Neural cell (in vitro differentiated cells): Measurements from ENCODE around the gene CTBP2. TPM values are rescaled to one million over a fixed set of nuclear protein-coding genes. Genes with fewer than 3 reads are reported as not detected.

Experiments used
- H2AFZ ChIP-seq: fragments of 200-600, 300-800 bp; sonication (generic), shearing (Covaris generic); 2 replicates; pipeline ENCODE4 v1.6.0; 2014; ENCODE audit warnings: low read depth, mild to moderate bottlenecking, antibody characterized with exemption, low read length, moderate library complexity
- H3F3A ChIP-seq: fragments of 200-600 bp; shearing (Covaris generic); 2 replicates; pipeline ENCODE4 v1.6.1; 2016; ENCODE audit warnings: mild to moderate bottlenecking, moderate library complexity, mixed read lengths, antibody characterized with exemption, low read length; ENCODE audit not compliant: insufficient read depth, poor library complexity, severe bottlenecking
- H3K27ac ChIP-seq: fragments of 200-600, 300-800 bp; sonication (generic), shearing (Covaris generic); 2 replicates; pipeline ENCODE4 v1.5.1; 2014; ENCODE audit warnings: mild to moderate bottlenecking, low read length, moderate library complexity
- H3K27me3 ChIP-seq: fragments of 300-800, 200-600 bp; sonication (generic), shearing (Covaris generic); 2 replicates; pipeline ENCODE4 v1.6.0; 2014; ENCODE audit warnings: mild to moderate bottlenecking, low read depth, low read length, moderate library complexity; ENCODE audit not compliant: insufficient read depth
- H3K36me3 ChIP-seq: fragments of 300-800, 200-600 bp; sonication (generic), shearing (Covaris generic); 2 replicates; pipeline ENCODE4 v1.5.1; 2014; ENCODE audit warnings: mild to moderate bottlenecking, antibody characterized with exemption, low read length, moderate library complexity; ENCODE audit not compliant: insufficient read depth
- H3K4me2 ChIP-seq: fragments of 300-800, 200-600 bp; sonication (generic), shearing (Covaris generic); 2 replicates; pipeline ENCODE4 v1.6.0; 2014; ENCODE audit warnings: mild to moderate bottlenecking, low read length
- H3K4me3 ChIP-seq: fragments of 300-800, 200-600 bp; sonication (generic), shearing (Covaris generic); 2 replicates; pipeline ENCODE4 v1.5.1; 2014; ENCODE audit warnings: mild to moderate bottlenecking, low read length, moderate library complexity
- H3K79me2 ChIP-seq: fragments of 200-600 bp; shearing (Covaris generic); replicated peaks from 2 replicates; pipeline ENCODE4 v1.6.0; 2014; ENCODE audit warnings: mild to moderate bottlenecking, low read length, moderate library complexity; ENCODE audit not compliant: insufficient read depth
- H3K9ac ChIP-seq: fragments of 300-800, 200-600 bp; sonication (generic), shearing (Covaris generic); 2 replicates; pipeline ENCODE4 v1.6.1; 2016; ENCODE audit warnings: mild to moderate bottlenecking, low read length, mixed read lengths
- H3K9me2 ChIP-seq: fragments of 200-600 bp; shearing (Covaris generic); 2 replicates; pipeline ENCODE4 v1.6.1; 2016; ENCODE audit warnings: mild to moderate bottlenecking, low read length, mixed read lengths; ENCODE audit not compliant: insufficient read depth
- H3K9me3 ChIP-seq: fragments of 200-600, 300-800 bp; sonication (generic), shearing (Covaris generic); 2 replicates; pipeline ENCODE4 v1.6.1; 2016; ENCODE audit warnings: mild to moderate bottlenecking, mixed run types, low read length, moderate library complexity, mixed read lengths
- H4K20me1 ChIP-seq: fragments of 200-600 bp; shearing (Covaris generic); 2 replicates; pipeline ENCODE4 v1.6.1; 2016; ENCODE audit warnings: mild to moderate bottlenecking, mixed run types; ENCODE audit not compliant: insufficient read depth
- EP300 ChIP-seq: fragments of 450-650 bp; conservative IDR thresholded peaks from 2 replicates; pipeline ENCODE4 v1.6.1; 2014; ENCODE audit warnings: antibody characterized with exemption, mild to moderate bottlenecking, moderate library complexity; ENCODE audit not compliant: poor library complexity, severe bottlenecking
- polyA plus RNA-seq: library from polyadenylated mRNA; depleted of rRNA; stranded (reverse); fragments of >200 nt; gene quantifications from 2 replicates; pipeline ENCODE4 v1.2.3, GENCODE V29; 2014
- TF ChIP-seq, protein P1 (sequence below): IDR thresholded peaks from 2 replicates; pipeline ENCODE4 v1.6.1; 2012; ENCODE audit warnings: borderline replicate concordance
- TF ChIP-seq, protein P2 (sequence below): fragments of 450-650 bp; IDR thresholded peaks from 2 replicates; pipeline ENCODE4 v1.5.1; 2014; ENCODE audit warnings: antibody characterized with exemption, mild to moderate bottlenecking, moderate library complexity; ENCODE audit not compliant: poor library complexity, severe bottlenecking

Gene CTBP2
- polyA plus RNA-seq, 1 donor from 2014 or later: 59.5 TPM

DNA sequence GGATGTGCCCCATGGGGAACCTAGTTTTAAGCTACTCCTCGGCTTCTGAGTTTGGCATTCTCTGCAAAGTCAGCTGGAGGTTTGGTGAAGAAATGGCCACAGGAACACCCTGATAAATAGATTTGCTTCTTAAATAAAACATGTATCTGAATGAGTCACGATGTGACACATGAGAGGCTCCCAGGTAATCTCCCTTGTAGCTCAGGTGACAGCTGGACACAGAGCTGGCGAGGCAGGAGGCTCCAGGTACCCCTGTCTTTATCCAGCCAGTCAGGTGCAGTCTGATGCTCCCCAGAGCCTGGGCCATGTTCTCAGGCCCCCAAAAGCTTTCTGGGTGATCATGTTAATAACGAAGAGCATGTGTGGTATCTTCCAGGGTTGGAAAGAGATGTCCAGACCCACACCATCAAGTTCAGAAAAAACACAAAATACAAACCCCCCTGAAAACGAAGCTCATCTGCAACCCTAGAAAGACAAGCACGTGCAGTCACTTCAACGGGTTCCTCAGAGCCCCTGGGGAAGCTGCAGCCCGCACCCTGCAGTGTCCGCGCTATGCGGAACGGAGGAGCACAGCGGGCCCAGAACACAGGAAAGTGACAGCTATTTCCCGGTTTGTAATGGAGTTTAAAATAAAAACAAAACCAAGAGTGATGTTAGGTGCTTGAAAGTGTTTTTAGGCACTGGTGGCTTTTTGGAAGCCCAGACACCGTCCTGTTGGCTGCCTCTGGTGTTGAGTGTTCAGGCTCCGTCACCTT, 149.0 kb downstream of the CTBP2 start:
- peaks cover 5% of the 10 kb centered on the region for H3K79me2 ChIP-seq

DNA sequence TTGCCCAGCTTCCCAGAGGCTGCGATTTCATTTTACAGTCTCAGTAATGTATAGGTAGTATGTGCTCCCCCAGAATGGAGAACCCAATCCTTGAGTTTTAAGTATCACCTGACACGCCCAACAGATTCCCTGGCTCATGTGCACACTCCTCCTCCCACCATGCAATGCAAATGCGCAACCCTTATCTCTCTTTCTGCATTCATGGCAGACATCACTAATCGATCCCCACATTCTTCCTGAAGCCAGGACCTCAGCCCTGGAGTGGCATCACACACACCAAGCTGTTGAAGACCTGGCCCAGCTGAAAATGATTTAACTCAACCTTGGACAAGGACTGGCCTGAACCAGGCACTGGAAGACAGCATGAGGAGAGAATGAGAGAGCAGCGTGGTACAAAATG, 150.0 kb downstream of the CTBP2 start:
- Histone ChIP-seq H3F3A (no peaks in the 10 kb centered on the region), H3K79me2 (peaks cover 5% of the 10 kb centered on the region), H3K27me3 (no peaks in the 10 kb centered on the region), H4K20me1 (no peaks in the 10 kb centered on the region), H3K4me3 (no peak overlapping the region), H3K36me3 (no peaks in the 10 kb centered on the region), H3K4me2 (no peak overlapping the region), H3K27ac (no peak overlapping the region), H3K9me3 (no peaks in the 10 kb centered on the region), H3K9ac (no peak overlapping the region), H2AFZ (no peak overlapping the region), H3K9me2 (no peaks in the 10 kb centered on the region)
- TF ChIP-seq, protein P1, sequence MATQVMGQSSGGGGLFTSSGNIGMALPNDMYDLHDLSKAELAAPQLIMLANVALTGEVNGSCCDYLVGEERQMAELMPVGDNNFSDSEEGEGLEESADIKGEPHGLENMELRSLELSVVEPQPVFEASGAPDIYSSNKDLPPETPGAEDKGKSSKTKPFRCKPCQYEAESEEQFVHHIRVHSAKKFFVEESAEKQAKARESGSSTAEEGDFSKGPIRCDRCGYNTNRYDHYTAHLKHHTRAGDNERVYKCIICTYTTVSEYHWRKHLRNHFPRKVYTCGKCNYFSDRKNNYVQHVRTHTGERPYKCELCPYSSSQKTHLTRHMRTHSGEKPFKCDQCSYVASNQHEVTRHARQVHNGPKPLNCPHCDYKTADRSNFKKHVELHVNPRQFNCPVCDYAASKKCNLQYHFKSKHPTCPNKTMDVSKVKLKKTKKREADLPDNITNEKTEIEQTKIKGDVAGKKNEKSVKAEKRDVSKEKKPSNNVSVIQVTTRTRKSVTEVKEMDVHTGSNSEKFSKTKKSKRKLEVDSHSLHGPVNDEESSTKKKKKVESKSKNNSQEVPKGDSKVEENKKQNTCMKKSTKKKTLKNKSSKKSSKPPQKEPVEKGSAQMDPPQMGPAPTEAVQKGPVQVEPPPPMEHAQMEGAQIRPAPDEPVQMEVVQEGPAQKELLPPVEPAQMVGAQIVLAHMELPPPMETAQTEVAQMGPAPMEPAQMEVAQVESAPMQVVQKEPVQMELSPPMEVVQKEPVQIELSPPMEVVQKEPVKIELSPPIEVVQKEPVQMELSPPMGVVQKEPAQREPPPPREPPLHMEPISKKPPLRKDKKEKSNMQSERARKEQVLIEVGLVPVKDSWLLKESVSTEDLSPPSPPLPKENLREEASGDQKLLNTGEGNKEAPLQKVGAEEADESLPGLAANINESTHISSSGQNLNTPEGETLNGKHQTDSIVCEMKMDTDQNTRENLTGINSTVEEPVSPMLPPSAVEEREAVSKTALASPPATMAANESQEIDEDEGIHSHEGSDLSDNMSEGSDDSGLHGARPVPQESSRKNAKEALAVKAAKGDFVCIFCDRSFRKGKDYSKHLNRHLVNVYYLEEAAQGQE: no peak
- TF ChIP-seq, protein P2, sequence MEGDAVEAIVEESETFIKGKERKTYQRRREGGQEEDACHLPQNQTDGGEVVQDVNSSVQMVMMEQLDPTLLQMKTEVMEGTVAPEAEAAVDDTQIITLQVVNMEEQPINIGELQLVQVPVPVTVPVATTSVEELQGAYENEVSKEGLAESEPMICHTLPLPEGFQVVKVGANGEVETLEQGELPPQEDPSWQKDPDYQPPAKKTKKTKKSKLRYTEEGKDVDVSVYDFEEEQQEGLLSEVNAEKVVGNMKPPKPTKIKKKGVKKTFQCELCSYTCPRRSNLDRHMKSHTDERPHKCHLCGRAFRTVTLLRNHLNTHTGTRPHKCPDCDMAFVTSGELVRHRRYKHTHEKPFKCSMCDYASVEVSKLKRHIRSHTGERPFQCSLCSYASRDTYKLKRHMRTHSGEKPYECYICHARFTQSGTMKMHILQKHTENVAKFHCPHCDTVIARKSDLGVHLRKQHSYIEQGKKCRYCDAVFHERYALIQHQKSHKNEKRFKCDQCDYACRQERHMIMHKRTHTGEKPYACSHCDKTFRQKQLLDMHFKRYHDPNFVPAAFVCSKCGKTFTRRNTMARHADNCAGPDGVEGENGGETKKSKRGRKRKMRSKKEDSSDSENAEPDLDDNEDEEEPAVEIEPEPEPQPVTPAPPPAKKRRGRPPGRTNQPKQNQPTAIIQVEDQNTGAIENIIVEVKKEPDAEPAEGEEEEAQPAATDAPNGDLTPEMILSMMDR: no peak
- no peak for TF ChIP-seq EP300

More for the DNA sequence above, 149.0 kb downstream of the CTBP2 start:
- Histone ChIP-seq H3F3A (no peaks in the 10 kb centered on the region), H4K20me1 (no peaks in the 10 kb centered on the region), H3K9ac (no peak overlapping the region), H3K27me3 (no peaks in the 10 kb centered on the region), H3K9me3 (no peaks in the 10 kb centered on the region), H2AFZ (no peak overlapping the region), H3K4me2 (no peak overlapping the region), H3K36me3 (no peaks in the 10 kb centered on the region), H3K4me3 (no peak overlapping the region), H3K27ac (no peak overlapping the region), H3K9me2 (no peaks in the 10 kb centered on the region)
- TF ChIP-seq, protein P2: no peak
- TF ChIP-seq, protein P1: no peak
